Measurements from ENCODE around the gene TTC7B.
A peak's percentile ranks its signal among the peaks of the same experiment; 100 is the strongest.

The TTC7B gene

DNA sequence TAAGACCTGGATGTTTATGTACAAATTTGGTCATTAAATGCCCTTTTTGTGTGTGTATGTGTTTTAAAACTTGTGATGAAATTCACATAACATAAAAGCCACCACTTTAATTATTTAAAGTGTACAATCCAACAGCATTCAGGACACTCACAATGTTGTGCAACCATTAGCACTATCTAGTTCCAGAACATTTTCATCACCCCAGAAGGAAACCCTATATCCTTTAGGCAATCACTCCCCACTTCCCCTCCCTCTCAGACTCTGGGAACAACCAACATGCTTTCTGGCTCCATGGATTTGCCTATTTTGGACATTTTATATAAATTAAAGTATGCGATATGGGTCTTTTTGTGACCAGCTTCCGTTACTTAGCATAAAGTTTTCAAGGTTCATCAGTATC, 124.6 kb downstream of the TTC7B start:
- TF ChIP-seq, protein P1, sequence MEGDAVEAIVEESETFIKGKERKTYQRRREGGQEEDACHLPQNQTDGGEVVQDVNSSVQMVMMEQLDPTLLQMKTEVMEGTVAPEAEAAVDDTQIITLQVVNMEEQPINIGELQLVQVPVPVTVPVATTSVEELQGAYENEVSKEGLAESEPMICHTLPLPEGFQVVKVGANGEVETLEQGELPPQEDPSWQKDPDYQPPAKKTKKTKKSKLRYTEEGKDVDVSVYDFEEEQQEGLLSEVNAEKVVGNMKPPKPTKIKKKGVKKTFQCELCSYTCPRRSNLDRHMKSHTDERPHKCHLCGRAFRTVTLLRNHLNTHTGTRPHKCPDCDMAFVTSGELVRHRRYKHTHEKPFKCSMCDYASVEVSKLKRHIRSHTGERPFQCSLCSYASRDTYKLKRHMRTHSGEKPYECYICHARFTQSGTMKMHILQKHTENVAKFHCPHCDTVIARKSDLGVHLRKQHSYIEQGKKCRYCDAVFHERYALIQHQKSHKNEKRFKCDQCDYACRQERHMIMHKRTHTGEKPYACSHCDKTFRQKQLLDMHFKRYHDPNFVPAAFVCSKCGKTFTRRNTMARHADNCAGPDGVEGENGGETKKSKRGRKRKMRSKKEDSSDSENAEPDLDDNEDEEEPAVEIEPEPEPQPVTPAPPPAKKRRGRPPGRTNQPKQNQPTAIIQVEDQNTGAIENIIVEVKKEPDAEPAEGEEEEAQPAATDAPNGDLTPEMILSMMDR (IDR thresholded peaks at IDR 0.05; ENCODE audit: unreplicated experiment in 3 of 3), result no peak
- Mint-ChIP-seq H3K27me3 (ENCODE audit: low read depth) (no peaks in the 10 kb centered on the region), H3K4me1 (peaks cover 16% of the 10 kb centered on the region), H3K36me3 (ENCODE audit: low read depth) (peaks cover 18% of the 10 kb centered on the region), H3K27ac (no peak overlapping the region), H3K4me3 (no peak overlapping the region), H3K9me3 (no peaks in the 10 kb centered on the region)

DNA sequence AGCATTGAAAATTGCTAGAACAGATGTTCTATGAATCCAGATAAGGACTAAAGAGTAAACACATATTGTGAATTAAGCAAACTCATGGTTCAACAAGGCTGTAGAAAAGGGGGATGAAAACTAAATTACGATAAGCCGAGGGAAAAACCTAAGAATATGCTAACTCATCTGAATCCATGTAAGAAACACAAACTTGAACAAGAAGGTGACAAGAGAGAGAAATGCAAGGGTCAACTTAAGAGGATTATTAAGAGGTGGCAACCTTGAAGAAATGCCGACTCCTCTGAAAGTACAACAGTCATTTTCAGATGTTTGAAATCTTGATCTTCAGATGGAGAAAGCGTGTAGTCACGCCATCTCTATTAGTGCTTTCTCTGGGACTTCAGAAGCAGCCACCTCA, 128.6 kb downstream of the TTC7B start:
- peaks cover 2% of the 10 kb centered on the region for H3K9me3 Mint-ChIP-seq
- H3K4me3 Mint-ChIP-seq, result no peak overlapping the region
- no peaks in the 10 kb centered on the region for H3K27me3 Mint-ChIP-seq (ENCODE audit: low read depth)
- no peaks in the 10 kb centered on the region for H3K4me1 Mint-ChIP-seq
- TF ChIP-seq, protein P1 (IDR thresholded peaks at IDR 0.05; ENCODE audit: unreplicated experiment in 3 of 3), result no peak
- no peak overlapping the region for H3K27ac Mint-ChIP-seq
- peaks cover 41% of the 10 kb centered on the region for H3K36me3 Mint-ChIP-seq (ENCODE audit: low read depth)

DNA sequence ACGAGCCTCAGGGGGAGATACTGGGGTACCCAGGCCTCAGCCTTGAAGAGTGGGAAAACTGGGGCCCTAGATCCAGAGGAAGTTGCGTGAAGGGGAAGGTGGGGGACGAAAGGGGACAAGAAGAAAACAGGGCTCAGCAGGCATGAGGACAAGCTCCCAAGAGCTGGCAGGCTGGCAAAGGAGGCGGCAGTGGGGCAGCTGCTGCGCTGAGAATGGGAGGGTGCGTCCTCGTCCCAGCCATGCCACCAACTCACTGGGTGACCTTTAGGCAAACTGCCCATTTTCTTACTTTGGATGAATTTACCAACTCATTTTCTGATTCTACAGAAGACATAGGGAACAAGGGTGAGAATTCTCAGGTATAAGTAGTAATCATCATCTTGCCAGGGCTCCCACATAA, 133.6 kb downstream of the TTC7B start:
- Mint-ChIP-seq H3K36me3 (ENCODE audit: low read depth) (peaks cover 31% of the 10 kb centered on the region), H3K4me1 (peaks cover 25% of the 10 kb centered on the region)
- TF ChIP-seq, protein P1 (IDR thresholded peaks at IDR 0.05; ENCODE audit: unreplicated experiment in 3 of 3), result no peak

DNA sequence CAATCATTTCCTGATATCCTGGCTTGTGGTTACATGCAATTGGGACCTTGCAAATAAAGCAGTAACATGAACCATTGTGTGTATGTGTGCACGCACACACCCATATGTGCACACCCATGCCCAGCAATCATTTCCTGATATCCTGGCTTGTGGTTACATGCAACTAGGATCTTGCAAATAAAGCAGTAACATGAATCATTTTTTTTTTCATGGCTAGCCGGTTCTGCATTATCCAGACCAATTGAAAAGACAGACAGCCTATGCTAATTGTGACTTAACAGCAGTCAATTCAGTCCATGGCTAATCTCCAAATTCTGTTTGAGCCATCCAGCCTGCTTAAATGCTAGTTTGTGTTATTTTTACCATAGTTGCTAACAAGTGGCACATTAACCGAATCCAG, 134.3 kb downstream of the TTC7B start:
- no peak overlapping the region for H3K27ac Mint-ChIP-seq
- TF ChIP-seq, protein P1 (IDR thresholded peaks at IDR 0.05; ENCODE audit: unreplicated experiment in 3 of 3), result no peak

More for the DNA sequence above, 133.6 kb downstream of the TTC7B start:
- H3K27ac Mint-ChIP-seq, result no peak overlapping the region
- H3K27me3 Mint-ChIP-seq (ENCODE audit: low read depth), result no peaks in the 10 kb centered on the region
- H3K4me3 Mint-ChIP-seq, result no peak overlapping the region
- peaks cover 2% of the 10 kb centered on the region for H3K9me3 Mint-ChIP-seq

DNA sequence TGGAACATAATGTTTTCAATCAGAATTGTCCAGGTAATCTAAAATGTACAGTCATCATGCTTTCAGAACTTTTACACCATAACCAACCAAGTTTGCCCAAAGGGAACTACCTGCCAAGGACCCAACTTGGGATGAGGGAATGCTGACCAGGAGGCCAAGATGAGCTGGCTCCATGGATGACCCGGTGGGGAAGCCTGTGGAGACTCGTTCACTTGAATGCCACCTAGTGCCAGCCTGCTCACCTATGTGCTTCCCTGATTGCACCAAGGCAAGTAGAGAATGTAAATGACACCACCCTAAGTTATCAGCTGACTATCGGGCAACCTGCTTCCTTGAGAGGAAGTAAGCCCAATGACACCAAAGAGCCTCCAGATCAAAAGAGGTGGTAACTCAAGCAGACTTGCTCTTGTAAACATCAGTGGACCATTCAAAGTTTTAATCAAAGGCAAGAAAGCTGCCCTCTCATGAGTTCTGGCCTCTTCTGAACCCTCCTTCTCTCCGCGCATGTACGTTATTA, 137.3 kb downstream of the TTC7B start:
- Mint-ChIP-seq H3K27ac (peak overlapping the region in 1 of 3 experiments; percentile 22), H3K4me3 (no peak overlapping the region), H3K27me3 (ENCODE audit: low read depth) (no peaks in the 10 kb centered on the region), H3K36me3 (ENCODE audit: low read depth) (peaks cover 24% of the 10 kb centered on the region), H3K9me3 (no peaks in the 10 kb centered on the region), H3K4me1 (peaks cover 39% of the 10 kb centered on the region)
- TF ChIP-seq, protein P1 (IDR thresholded peaks at IDR 0.05; ENCODE audit: unreplicated experiment in 3 of 3), result no peak

More for the DNA sequence above, 134.3 kb downstream of the TTC7B start:
- Mint-ChIP-seq H3K27me3 (ENCODE audit: low read depth) (no peaks in the 10 kb centered on the region), H3K4me3 (no peak overlapping the region), H3K4me1 (peaks cover 32% of the 10 kb centered on the region), H3K36me3 (ENCODE audit: low read depth) (peaks cover 26% of the 10 kb centered on the region), H3K9me3 (peaks cover 2% of the 10 kb centered on the region)

DNA sequence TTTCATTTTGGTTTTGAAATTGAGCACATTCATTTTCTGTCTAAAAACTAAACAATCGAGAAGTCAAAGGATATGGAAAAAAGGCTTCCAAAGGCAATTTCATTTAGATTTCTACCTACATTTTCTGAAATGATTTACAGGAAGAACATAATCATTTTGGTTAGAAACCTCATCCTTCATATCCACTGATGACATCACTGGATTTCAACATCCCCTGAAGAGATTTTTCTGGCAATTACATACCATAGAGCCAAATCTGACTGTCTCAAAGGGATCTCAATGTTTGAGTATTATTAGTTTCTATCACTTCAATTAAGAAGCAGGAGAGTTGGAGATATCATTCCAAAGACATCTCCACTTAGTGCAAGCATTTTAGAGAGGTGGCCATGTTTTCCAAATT, 137.8 kb downstream of the TTC7B start:
- Mint-ChIP-seq H3K4me1 (peaks cover 39% of the 10 kb centered on the region), H3K27ac (no peak overlapping the region), H3K36me3 (ENCODE audit: low read depth) (peaks cover 26% of the 10 kb centered on the region), H3K4me3 (no peak overlapping the region), H3K27me3 (ENCODE audit: low read depth) (no peaks in the 10 kb centered on the region), H3K9me3 (no peaks in the 10 kb centered on the region)
- TF ChIP-seq, protein P1 (IDR thresholded peaks at IDR 0.05; ENCODE audit: unreplicated experiment in 3 of 3), result no peak

Data from nephron (organoid).